C1 segment of cervical spinal cord (tissue), 14 donors: ENCODE results near the gene CHD9.
"Not testable (repeated sequence)": the region's sequence is repeated elsewhere in the genome, so short reads cannot be mapped to it uniquely, and the experiment has no call there.

ENCODE experiments used
- DNase-seq, 14 donors: peaks; one replicate each; lab custom pipeline; 2025; lab: John Stamatoyannopoulos, UW

Gene CHD9

GRCh38 chr16:53048139-53048915, 6.5 kb upstream of the CHD9 start:
- no peak for DNase-seq

- not testable (repeated sequence) for DNase-seq
Measured at GRCh38 chr16:53051255-53051654, 3.5 kb upstream of the CHD9 start.

GRCh38 chr16:53052519-53053501, 2.0 kb upstream of the CHD9 start, which contains the start of gene CHD9NB:
TSS of gene CHD9NB (minus strand) at chr16:53052897. CDS start at chr16:53044158, 8,739 bp downstream.
- DNase-seq, result peak in 1 of 14 donors; percentile 10

- peak in 1 of 14 donors; percentile 38 for DNase-seq
Measured at GRCh38 chr16:53053967-53054669, 673 bp upstream of the CHD9 start.

GRCh38 chr16:53055541-53056391, 975 bp downstream of the CHD9 start:
- DNase-seq, result peak in 8 of 14 donors; percentile 24 to 58 (median 50)

- peak in 3 of 14 donors; percentile 7 to 24 (median 16) for DNase-seq
Measured at GRCh38 chr16:53056392-53056881, 1.6 kb downstream of the CHD9 start.

GRCh38 chr16:53057658-53058057, 2.9 kb downstream of the CHD9 start:
- DNase-seq, result no peak

GRCh38 chr16:53058441-53058840, 3.6 kb downstream of the CHD9 start:
- no peak for DNase-seq

GRCh38 chr16:53058882-53059281, 4.1 kb downstream of the CHD9 start:
- no peak for DNase-seq

- DNase-seq, result no peak
Measured at GRCh38 chr16:53059672-53060071, 4.9 kb downstream of the CHD9 start.

GRCh38 chr16:53061256-53061655, 6.5 kb downstream of the CHD9 start:
- no peak for DNase-seq

- DNase-seq, result peak in 2 of 14 donors; percentile 12 to 32
Measured at GRCh38 chr16:53061701-53062159, 6.9 kb downstream of the CHD9 start.

- no peak for DNase-seq
Measured at GRCh38 chr16:53064081-53064578, 9.3 kb downstream of the CHD9 start.

GRCh38 chr16:53065461-53066061, 10.8 kb downstream of the CHD9 start:
- DNase-seq, result no peak

- DNase-seq, result no peak
Measured at GRCh38 chr16:53067675-53068074, 12.9 kb downstream of the CHD9 start.

GRCh38 chr16:53068423-53068833, 13.6 kb downstream of the CHD9 start:
- no peak for DNase-seq

- no peak for DNase-seq
Measured at GRCh38 chr16:53069772-53070171, 15.0 kb downstream of the CHD9 start.

- peak in 2 of 14 donors; percentile 6 to 24 for DNase-seq
Measured at GRCh38 chr16:53071748-53072301, 17.0 kb downstream of the CHD9 start.

- no peak for DNase-seq
Measured at GRCh38 chr16:53073022-53073421, 18.2 kb downstream of the CHD9 start.
